Keratinocyte (primary cell): Measurements from ENCODE around the gene FAM184B. TPM values are rescaled to one million over a fixed set of nuclear protein-coding genes. Genes with fewer than 3 reads are reported as not detected.

Experiments
- DNase-seq: peaks from one replicate; pipeline ENCODE4 v3.0.0-alpha.2; 2011; ENCODE audit warnings: low read depth, missing footprints, low spot score
- FAIRE-seq: peaks from 2 replicates; lab custom pipeline; 2011; peaks lifted over from hg19 to GRCh38; lab: Jason Lieb, UNC
- H2AFZ ChIP-seq: 2 replicates; pipeline ENCODE4 v1.6.0; 2012; ENCODE audit warnings: low read length, control low read depth, inconsistent platforms; ENCODE audit not compliant: control insufficient read depth
- H3K27ac ChIP-seq: 2 replicates; pipeline ENCODE4 v1.5.1; 2011; ENCODE audit warnings: low read length; ENCODE audit not compliant: control insufficient read depth, insufficient read depth
- H3K27me3 ChIP-seq: 3 replicates; pipeline ENCODE4 v1.6.0; 2011; ENCODE audit warnings: low read length; ENCODE audit not compliant: control insufficient read depth, insufficient read depth; ENCODE audit errors: extremely low read depth
- H3K36me3 ChIP-seq, 2 experiments: 2 replicates in 1 of 2; 3 replicates in 1 of 2; pipeline ENCODE4 v1.5.1; 2011; ENCODE audit warnings: low read length in 2 of 2, mild to moderate bottlenecking in 1 of 2; ENCODE audit not compliant: control insufficient read depth in 2 of 2, insufficient read depth in 2 of 2; ENCODE audit errors: extremely low read depth in 1 of 2
- H3K4me1 ChIP-seq: 3 replicates; pipeline ENCODE4 v1.5.1; 2011; ENCODE audit warnings: low read length; ENCODE audit not compliant: control insufficient read depth, insufficient read depth; ENCODE audit errors: extremely low read depth
- H3K4me2 ChIP-seq: 3 replicates; pipeline ENCODE4 v1.6.0; 2011; ENCODE audit warnings: low read depth, low read length; ENCODE audit not compliant: control insufficient read depth, insufficient read depth; ENCODE audit errors: extremely low read depth
- H3K4me3 ChIP-seq, 3 experiments: fragments of 200-600 bp in 1 of 3; sonication (generic) in 1 of 3; 2 replicates in 2 of 3; 3 replicates in 1 of 3; pipeline ENCODE4 v1.5.1; 2011 to 2016; ENCODE audit warnings: low read length in 3 of 3, mild to moderate bottlenecking in 3 of 3, control low read depth in 2 of 3, inconsistent platforms in 1 of 3, low read depth in 1 of 3, mixed read lengths in 1 of 3, mixed run types in 1 of 3, moderate library complexity in 1 of 3; ENCODE audit not compliant: control insufficient read depth in 2 of 3, insufficient read depth in 2 of 3; ENCODE audit errors: extremely low read depth in 1 of 3
- H3K79me2 ChIP-seq: 2 replicates; pipeline ENCODE4 v1.6.0; 2012; ENCODE audit warnings: low read length; ENCODE audit not compliant: control insufficient read depth, insufficient read depth
- H3K9ac ChIP-seq: 3 replicates; pipeline ENCODE4 v1.6.0; 2011; ENCODE audit warnings: low read length; ENCODE audit not compliant: control insufficient read depth, insufficient read depth; ENCODE audit errors: extremely low read depth
- H3K9me1 ChIP-seq: 3 replicates; pipeline ENCODE4 v1.6.0; 2011; ENCODE audit warnings: low read length; ENCODE audit not compliant: control insufficient read depth, insufficient read depth; ENCODE audit errors: extremely low read depth
- H3K9me3 ChIP-seq: 2 replicates; pipeline ENCODE4 v1.5.1; 2012; ENCODE audit warnings: low read depth, low read length; ENCODE audit not compliant: control insufficient read depth
- H4K20me1 ChIP-seq: 3 replicates; pipeline ENCODE4 v1.6.0; 2011; ENCODE audit warnings: low read length; ENCODE audit not compliant: control insufficient read depth, insufficient read depth; ENCODE audit errors: extremely low read depth
- EZH2 ChIP-seq: IDR thresholded peaks from one replicate; pipeline ENCODE4 v1.6.1; 2012; ENCODE audit warnings: inconsistent platforms, mild to moderate bottlenecking, low read length, moderate library complexity
- dilution Hi-C: fragments of 300-500 bp; cut with MboI; formaldehyde crosslinking; loops from one replicate; pipeline ENCODE4 v1.7.0; 2020; ENCODE audit warnings: low sequenced_read_pairs; ENCODE audit not compliant: extremely low pct_ligation_motif_present
- polyA plus RNA-seq, 5 experiments: library from polyadenylated mRNA; depleted of rRNA in 3 of 5; stranded (reverse) in 3 of 5; stranded (forward) in 1 of 5; unstranded in 1 of 5; fragments of >200 nt; gene quantifications; 1 replicate in 1 of 5; 2 replicates in 3 of 5; 3 replicates in 1 of 5; pipeline versions ENCODE4 v1.2.1 to v1.2.3, GENCODE V29; 2011 to 2012; ENCODE audit warnings: missing spikeins in 2 of 5, low read depth in 1 of 5, low replicate concordance in 1 of 5
- TF ChIP-seq, protein P1 (sequence below), 3 experiments: IDR thresholded peaks in 1 of 3; conservative IDR thresholded peaks in 1 of 3; optimal IDR thresholded peaks in 1 of 3; 2 replicates in 2 of 3; 3 replicates in 1 of 3; pipeline versions ENCODE3 to v1.5.1; 2011; ENCODE audit warnings: low read length in 3 of 3, mild to moderate bottlenecking in 3 of 3, moderate library complexity in 2 of 3, control low read depth in 1 of 3, inconsistent platforms in 1 of 3; ENCODE audit not compliant: insufficient read depth in 2 of 3; ENCODE audit errors: extremely low read depth in 1 of 3

The FAM184B gene
- polyA plus RNA-seq, 1 donor (not counting 4 experiments of a cell fraction or from before 2014, with no cell fraction given): 0.01 TPM

DNA sequence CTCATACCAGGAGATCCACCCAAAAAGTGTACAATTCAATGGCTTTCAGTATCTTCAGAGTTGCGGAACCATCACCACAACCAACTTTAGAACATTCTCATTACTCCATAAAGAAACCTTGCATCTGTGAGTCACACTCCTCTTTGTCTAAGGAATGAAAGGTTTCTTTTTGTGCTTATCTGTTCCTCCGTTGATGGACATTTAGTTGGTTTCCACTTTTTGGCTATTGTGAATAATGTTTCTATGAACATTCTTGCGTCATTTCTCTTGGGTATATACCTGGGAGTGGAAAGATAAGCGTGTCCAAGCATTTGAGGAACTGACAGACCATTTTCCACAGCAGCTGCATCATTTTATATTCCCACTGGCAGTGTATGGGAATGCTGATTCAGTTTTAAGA is 10.6 kb downstream of the FAM184B start:
- H3K4me2 ChIP-seq: peak overlapping the region; percentile 91
- peaks cover 18% of the 10 kb centered on the region for H3K4me1 ChIP-seq
- H3K79me2 ChIP-seq: no peaks in the 10 kb centered on the region
- no peaks in the 10 kb centered on the region for H3K36me3 ChIP-seq
- H2AFZ ChIP-seq: peak overlapping the region; percentile 55
- peak overlapping the region in 2 of 3 experiments; percentile 47 to 58 for H3K4me3 ChIP-seq
- FAIRE-seq (no peak), DNase-seq (no peak)
- H3K27me3 ChIP-seq: no peaks in the 10 kb centered on the region
- H3K9me1 ChIP-seq: no peaks in the 10 kb centered on the region
- no peaks in the 10 kb centered on the region for H4K20me1 ChIP-seq
- peak overlapping the region; percentile 14 for H3K9ac ChIP-seq
- H3K9me3 ChIP-seq: no peaks in the 10 kb centered on the region
- dilution Hi-C loops: no loop called here
- peak overlapping the region; percentile 42 for H3K27ac ChIP-seq
- no peak for TF ChIP-seq EZH2
- TF ChIP-seq, protein P1, sequence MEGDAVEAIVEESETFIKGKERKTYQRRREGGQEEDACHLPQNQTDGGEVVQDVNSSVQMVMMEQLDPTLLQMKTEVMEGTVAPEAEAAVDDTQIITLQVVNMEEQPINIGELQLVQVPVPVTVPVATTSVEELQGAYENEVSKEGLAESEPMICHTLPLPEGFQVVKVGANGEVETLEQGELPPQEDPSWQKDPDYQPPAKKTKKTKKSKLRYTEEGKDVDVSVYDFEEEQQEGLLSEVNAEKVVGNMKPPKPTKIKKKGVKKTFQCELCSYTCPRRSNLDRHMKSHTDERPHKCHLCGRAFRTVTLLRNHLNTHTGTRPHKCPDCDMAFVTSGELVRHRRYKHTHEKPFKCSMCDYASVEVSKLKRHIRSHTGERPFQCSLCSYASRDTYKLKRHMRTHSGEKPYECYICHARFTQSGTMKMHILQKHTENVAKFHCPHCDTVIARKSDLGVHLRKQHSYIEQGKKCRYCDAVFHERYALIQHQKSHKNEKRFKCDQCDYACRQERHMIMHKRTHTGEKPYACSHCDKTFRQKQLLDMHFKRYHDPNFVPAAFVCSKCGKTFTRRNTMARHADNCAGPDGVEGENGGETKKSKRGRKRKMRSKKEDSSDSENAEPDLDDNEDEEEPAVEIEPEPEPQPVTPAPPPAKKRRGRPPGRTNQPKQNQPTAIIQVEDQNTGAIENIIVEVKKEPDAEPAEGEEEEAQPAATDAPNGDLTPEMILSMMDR (optimal IDR thresholded peaks at IDR 0.05 in 1 of 3, IDR thresholded peaks at IDR 0.05 in 1 of 3, conservative IDR thresholded peaks at IDR 0.05 in 1 of 3; ENCODE audit: extremely low read depth in 1 of 3, insufficient read depth in 2 of 3, low read length in 3 of 3): no peak

DNA sequence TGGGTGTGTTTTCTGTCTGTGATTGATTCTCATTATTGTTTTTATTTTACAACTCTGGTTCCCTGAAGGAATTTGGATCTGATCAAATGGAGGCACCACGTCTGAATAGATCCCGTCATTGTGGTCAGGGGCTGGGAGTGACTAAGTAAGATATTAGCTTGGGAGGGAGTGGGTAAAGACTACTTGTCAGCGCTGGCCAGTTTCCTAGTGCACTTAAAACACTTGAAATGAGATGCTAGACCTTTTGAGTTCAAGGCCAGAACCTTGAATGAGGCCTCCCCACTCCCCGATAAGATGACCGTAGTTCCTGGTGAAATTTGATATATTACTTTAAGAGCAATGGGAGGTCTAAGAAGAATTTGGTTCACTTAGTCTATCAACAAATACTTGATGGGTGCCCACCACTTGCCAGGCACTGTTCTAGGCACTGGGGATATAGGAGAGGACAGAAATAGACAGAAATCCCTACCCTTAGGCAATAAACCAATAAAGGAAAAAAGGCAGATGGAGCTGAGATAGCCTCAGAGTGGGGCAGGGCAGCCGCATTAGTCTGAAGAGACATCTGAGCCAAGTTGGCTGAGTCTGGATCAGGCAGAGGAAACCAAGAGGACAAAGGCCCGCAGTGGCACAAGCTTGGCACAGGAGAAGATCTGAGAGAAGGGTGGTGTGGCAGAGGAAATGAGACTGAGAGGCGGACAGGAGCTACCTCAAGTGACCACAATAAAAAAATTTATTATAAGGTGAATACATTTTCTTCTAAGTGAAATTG is 11.8 kb downstream of the FAM184B start:
- dilution Hi-C loops: no loop called here
- FAIRE-seq (no peak), DNase-seq (no peak)
- peaks cover 18% of the 10 kb centered on the region for H3K4me1 ChIP-seq
- H3K36me3 ChIP-seq: no peaks in the 10 kb centered on the region
- no peak overlapping the region for H3K27ac ChIP-seq
- no peak overlapping the region for H3K9ac ChIP-seq
- H3K79me2 ChIP-seq: no peaks in the 10 kb centered on the region
- no peaks in the 10 kb centered on the region for H3K27me3 ChIP-seq
- no peak overlapping the region for H2AFZ ChIP-seq
- no peak for TF ChIP-seq EZH2
- TF ChIP-seq, protein P1 (optimal IDR thresholded peaks at IDR 0.05 in 1 of 3, IDR thresholded peaks at IDR 0.05 in 1 of 3, conservative IDR thresholded peaks at IDR 0.05 in 1 of 3; ENCODE audit: extremely low read depth in 1 of 3, insufficient read depth in 2 of 3, low read length in 3 of 3): no peak
- no peaks in the 10 kb centered on the region for H3K9me3 ChIP-seq
- no peaks in the 10 kb centered on the region for H4K20me1 ChIP-seq
- no peaks in the 10 kb centered on the region for H3K9me1 ChIP-seq
- no peak overlapping the region for H3K4me2 ChIP-seq
- H3K4me3 ChIP-seq: no peak overlapping the region
